AG09309 (cell line): ENCODE measurements around the gene ATP2B2.

Experiments used
- DNase-seq: peaks from one replicate; pipeline ENCODE4 v3.0.0-alpha.2; 2010; ENCODE audit warnings: low read depth
- H3K4me3 ChIP-seq: 2 replicates; pipeline ENCODE4 v1.5.1; 2011; ENCODE audit warnings: mild to moderate bottlenecking, low read depth, low read length, moderate library complexity; ENCODE audit not compliant: control insufficient read depth
- CTCF ChIP-seq: IDR thresholded peaks from 2 replicates; pipeline ENCODE4 v1.5.1; 2011; ENCODE audit warnings: mild to moderate bottlenecking, low read depth, low read length, inconsistent platforms; ENCODE audit not compliant: insufficient read depth, control insufficient read depth; ENCODE audit errors: missing control alignments

Gene ATP2B2

GRCh38 chr3:10463533-10464434, 41.6 kb downstream of the ATP2B2 start:
- TF ChIP-seq CTCF = no peak
- no peak overlapping the region for H3K4me3 ChIP-seq

GRCh38 chr3:10462641-10463532, 42.5 kb downstream of the ATP2B2 start:
- DNase-seq = no peak
- no peak for TF ChIP-seq CTCF

More at GRCh38 chr3:10463533-10464434, 41.6 kb downstream of the ATP2B2 start:
- DNase-seq = no peak

GRCh38 chr3:10460951-10461545, 44.3 kb downstream of the ATP2B2 start:
- TF ChIP-seq CTCF = no peak
- H3K4me3 ChIP-seq = no peak overlapping the region
- DNase-seq = no peak

More at GRCh38 chr3:10462641-10463532, 42.5 kb downstream of the ATP2B2 start:
- H3K4me3 ChIP-seq = no peak overlapping the region

- no peak for DNase-seq
- TF ChIP-seq CTCF = no peak
- H3K4me3 ChIP-seq = no peak overlapping the region
These were observed 45.2 kb downstream of the ATP2B2 start for GRCh38 chr3:10459954-10460754.

GRCh38 chr3:10457560-10457959, 47.8 kb downstream of the ATP2B2 start:
- no peak overlapping the region for H3K4me3 ChIP-seq
- TF ChIP-seq CTCF = no peak
- DNase-seq = no peak

- DNase-seq = no peak
- TF ChIP-seq CTCF = no peak
- H3K4me3 ChIP-seq = no peak overlapping the region
These were observed 48.4 kb downstream of the ATP2B2 start for GRCh38 chr3:10456981-10457380.
